ENCODE results near the gene LIPF.
"Not testable (repeated sequence)": the region's sequence is repeated elsewhere in the genome, so short reads cannot be mapped to it uniquely, and the experiment has no call there.

LIPF gene

DNA sequence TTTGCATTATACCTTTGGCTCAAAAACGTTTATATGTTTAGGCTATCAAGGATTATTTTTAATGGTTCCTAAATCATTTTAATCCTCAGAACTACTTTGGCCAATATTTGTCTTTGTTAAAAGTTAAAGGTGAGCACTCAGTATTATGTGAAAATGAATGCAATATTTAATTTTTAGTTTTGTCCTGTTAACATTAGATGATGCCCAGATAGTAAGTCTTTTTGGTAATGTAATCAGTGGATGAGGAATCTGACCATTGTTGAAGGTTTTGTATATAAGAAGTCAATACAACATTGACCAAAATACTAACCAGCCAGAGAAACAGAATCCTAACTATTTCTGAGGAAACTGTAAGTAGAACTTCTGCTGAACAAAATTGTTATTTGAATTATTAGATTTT, at the start of gene LIPF:
Gene LIPF (plus strand): TSS at position 301 of the 400 bp plus-strand sequence. CDS start 2,856 bp downstream, outside the sequence.
- no peak for DNase-seq

DNA sequence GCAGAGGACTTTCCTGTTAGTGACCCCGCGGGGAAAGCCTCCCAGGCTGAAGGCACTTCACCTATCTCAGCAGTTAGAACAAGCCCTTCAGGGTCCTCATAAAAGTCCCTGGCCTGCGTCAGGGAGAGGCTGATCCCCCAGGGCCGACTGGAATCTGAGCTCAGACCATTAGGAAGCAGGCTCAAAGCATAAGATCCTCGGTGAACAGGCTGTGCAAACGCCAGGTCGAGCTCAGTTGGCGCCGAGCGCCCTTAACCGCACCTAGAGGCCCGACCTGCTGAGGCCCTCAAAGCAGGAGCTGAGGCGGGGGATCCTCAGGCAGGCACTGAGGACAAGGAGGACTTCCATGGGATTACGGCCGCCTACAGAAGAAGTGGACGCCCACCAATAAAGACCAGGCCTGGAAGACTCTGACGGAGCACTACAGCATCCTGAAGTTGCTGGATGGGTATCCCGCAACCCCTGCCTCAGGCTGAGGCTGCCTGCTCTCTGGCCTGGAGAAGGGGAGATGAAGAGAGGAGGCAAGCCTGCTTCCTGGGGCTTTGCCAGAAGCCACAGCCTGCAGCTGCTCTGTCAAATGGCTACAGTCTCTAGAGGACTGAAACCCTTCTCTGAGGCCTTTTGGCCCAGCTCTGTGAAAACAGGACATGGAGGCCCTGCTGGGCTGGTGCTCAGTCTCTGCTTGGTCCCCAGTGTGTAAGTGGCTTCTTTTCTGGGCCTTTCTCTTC, 47.8 kb upstream of the LIPF start:
- DNase-seq = no peak

DNA sequence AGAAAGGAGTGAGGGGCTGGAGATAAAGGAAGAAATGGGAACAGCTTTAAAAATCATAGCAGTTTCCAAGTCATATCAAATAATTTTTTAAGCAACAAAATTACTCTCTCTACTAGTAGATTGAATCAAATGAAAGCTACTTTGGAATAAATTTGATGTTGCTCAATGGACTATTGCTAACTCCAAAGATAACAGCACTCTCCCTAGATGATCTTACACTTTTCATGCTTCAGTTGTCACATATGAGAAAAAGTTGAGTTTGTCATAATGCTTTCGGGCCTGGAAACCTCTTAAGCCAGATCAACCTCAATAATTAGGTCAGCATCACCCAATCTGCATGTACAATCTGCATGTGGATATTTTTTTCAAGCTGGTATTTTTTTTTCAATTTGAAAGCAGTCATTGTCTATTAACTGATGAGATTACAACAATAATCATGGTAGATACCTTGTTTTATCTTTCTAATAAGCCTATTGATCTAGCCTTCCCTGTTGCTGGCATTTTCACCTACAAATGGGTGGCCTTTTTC, 46.4 kb upstream of the LIPF start:
- no peak for DNase-seq

DNA sequence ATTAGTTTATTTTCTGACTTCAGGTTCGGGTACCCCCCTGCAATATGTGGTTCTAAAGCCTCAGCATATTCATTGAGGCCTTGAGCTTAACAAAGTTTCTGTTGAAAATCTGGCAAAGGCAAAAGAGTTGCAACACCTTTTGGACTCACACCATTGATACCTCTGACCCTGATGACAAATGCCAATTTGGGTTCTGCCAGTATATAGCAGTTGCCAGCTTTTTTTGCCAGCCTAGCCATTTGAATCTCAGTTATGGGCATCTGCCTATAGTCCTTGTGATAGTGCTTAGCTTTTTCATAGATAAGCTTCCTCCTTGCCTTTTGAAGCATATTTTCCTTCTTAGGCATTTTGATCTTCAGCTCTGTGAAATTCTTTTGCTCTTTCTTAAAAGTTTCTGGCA, 45.7 kb upstream of the LIPF start:
- DNase-seq = no peak

DNA sequence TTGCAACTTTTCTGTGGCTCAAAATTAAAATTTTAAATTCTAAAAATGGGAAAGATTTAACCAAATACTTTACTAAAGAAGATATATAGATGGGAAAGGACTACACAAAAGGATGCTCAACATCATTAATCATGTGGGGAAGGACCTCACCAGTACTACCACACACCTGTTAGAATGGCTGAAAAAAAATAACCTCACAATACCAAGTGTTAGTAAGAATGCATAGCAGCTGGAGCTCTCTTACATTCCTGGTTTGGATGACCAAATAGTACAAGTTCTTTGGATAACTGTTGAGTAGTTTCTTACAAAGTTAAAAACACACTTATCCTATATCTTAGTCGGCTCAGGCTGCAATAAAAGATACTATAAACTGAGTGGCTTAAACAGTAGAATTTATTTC, 43.8 kb upstream of the LIPF start:
- no peak for DNase-seq

GRCh38 chr10:88623835-88624234, 40.4 kb upstream of the LIPF start:
- no peak for DNase-seq

DNA sequence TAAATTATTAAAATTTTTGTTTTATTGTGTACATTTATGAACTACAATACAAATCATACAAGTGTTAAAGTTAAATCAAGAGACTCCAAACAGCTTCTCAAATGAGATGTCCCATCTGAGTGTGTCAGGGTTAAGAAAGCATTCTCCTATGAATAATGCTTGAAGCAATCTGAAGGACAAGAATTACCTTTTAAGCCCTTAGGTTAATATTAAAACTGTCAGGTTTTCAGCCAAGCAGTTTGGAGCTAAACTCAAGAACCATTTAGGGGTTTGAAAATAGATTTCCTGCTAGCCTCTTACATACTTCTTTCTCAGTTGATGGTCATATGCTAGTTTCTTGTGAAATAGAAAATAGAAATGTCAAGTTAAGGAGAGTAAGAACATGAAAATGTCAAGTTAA, 39.4 kb upstream of the LIPF start:
- no peak for DNase-seq

DNA sequence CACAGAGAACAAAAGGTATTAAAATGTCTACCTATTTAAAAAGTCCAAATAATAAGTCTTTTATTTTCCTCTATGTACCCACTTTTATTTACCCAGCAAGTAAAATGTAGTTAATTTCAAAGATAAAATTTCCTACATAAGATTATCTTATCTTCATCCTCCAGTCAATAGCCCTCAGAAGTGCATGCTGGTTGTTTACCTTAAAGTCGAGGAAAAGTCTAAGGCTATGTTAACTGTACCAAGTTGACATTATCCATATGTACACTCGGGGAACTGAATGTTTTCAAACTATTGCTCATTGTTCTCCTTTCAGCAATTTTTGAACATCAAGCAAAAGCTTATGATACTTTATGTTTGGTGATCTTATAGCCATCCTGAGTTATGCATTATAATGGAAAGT, 24.1 kb upstream of the LIPF start:
- DNase-seq = no peak

DNA sequence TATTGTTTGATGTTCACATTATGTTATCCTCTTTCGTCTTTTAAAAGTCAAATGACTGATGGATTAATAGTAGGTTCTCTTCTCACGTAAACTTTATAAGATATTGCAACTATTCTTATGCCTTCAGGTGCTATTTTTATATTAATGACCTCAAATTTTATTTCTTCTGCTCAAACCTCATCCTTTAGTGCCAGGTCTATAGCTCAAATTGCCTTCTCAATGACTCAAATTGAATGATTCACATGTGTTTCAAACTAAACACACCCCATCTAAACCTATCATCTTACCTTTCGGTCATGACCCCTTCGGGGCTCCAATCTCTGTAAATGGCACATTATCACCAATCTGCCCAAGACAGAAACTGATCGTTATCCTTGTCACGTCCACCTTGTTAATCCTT, 22.0 kb upstream of the LIPF start:
- DNase-seq = no peak

DNA sequence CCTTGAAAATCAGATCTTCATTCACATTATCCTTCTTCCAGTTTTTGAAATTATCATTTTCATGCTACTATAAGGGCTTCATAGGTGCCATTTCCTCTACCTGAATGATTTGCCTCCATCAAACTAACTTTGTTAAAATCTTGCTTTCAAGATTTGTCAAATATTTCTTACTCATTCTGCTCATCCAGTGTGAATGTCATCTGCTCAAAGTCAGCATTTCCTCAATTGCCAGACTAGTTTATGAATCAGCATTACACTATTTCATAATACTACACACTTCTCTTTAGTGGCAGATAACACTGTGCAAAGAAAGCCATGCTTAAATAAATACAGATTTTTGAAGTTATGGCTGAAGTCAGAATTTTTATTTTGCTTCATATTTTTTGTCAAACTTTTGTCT, 21.3 kb upstream of the LIPF start:
- DNase-seq = no peak

GRCh38 chr10:88647061-88647615, 17.1 kb upstream of the LIPF start:
- no peak for DNase-seq

GRCh38 chr10:88651101-88651551, 13.1 kb upstream of the LIPF start:
- no peak for DNase-seq

DNA sequence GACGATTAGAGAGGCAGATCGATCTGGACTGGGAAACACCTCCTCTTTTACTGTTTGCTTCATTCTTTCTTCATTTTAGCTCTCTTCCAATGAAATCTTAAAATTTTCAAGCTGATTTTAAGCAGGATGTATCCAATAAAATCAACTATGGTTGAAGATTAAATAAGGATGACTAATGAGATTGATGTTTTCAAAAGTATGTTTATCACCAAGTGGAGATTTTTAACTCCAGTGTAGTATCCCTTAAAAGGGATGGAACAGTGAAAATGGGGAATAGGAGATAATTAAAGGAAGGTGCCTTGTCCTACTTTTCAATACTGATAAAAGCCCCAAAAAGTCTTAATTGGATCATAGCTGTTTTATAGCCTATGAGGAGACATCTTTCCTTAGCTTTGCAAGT, 11.6 kb upstream of the LIPF start:
- DNase-seq = no peak

DNA sequence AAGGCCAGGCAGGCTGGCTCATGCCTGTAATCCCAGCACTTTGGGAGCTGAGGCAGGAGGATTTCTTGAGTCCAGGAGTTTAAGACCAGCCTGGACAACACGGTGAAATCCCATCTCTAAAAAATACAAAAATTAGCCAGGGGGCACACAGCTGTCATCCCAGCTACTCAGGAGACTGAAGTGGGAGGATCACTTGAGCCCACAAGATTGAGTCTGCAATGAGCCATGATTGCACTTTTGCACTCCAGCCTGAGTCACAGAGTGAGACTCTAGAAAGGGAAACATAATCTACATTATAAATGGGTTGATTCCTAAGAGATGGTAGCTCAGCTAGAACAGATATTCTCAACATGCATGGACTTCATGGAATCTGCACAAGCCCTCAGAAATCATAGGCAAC, 6.3 kb upstream of the LIPF start:
- DNase-seq = no peak

DNA sequence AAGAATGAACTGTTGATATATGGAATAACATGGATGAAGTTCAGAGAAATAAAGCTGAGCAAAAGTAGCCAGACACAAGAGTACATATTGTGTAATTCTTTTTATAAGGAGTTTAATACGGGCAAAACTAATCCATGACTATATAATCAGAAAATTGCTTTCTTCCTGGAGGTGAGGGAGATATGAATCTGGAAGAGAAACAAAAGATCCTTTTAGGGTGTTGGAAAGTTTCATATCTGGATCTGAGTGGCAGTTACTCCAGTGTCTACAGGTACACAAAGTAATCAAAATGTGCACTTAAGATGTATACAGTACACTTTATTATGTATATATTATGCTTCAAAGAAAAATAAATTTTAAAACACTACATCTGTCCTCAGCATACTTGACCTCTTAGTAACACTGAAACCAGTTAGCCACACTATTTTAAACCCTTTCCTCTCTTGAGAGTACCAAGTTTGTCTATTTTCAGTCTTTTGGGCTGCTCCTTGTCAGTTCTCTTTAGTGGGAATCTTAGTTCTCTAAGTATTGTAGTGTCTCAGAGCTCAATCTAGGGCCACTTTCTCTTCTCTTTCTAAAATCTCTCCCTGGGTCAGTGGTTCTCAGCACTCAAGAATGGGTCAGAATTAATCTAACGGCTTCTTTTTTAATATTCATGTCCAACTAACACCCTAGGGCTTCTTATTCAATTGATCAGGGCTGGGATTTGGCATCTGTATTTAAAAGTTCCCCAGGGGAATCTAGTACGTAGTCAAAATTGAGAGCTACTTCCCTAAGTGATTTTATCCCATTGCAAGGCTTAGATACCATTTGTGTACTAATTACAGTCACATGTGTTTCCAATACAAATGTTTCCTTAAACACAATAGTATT, 4.3 kb upstream of the LIPF start:
- no peak for DNase-seq

- DNase-seq = no peak
Measured at GRCh38 chr10:88660598-88660884, 3.7 kb upstream of the LIPF start.

DNA sequence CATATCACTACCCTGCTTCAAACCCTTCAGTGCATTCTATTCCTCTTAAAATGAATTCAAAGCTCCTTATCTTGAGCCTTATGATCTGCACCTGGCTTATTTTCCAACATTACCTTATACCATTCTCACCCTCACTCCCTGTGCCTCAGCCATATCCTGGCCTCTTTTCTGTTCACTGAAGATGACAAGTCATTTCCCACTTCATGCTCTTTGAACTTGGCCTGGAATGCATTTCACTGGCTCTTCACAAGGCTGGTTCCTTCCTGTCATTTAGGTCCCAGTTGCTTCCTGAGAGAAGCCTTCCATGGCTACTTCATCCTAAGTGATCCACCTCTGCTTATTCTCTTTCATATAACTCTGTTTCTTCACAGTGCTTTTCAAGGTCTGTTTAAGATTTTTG, 3.2 kb upstream of the LIPF start:
- no peak for DNase-seq

DNA sequence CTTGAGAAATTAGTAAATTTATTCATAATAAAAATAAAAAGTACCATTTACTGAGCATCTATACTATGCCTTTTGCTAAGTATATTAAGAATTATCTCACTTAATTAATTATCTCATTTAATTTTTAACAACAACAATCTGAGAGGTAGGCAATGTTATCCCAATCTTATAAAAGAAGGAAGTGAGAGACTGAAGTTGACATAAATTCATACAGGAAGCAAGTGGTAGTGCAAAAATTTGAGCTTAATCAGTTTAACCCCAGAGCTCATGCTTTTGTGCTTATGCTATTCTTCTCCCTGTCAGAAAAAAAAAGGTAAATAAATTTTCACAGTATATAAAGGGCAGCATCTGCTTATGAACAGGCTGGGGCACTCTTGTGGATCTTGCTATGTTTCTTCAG, 2.7 kb upstream of the LIPF start:
- no peak for DNase-seq

GRCh38 chr10:88663153-88663552, 1.1 kb upstream of the LIPF start:
- DNase-seq = not testable (repeated sequence)

DNA sequence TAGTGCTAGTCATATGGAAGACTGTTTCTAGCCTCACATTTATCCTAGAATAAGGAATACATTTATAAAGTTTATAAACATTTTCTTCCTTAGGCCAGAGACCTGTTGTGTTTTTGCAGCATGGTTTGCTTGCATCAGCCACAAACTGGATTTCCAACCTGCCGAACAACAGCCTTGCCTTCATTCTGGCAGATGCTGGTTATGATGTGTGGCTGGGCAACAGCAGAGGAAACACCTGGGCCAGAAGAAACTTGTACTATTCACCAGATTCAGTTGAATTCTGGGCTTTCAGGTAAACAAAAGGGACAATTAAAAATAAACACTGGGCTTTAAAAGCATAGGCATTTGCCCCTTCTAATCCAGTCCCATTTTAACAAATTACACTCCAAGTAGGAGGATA, 4.2 kb downstream of the LIPF start:
- no peak for DNase-seq

DNA sequence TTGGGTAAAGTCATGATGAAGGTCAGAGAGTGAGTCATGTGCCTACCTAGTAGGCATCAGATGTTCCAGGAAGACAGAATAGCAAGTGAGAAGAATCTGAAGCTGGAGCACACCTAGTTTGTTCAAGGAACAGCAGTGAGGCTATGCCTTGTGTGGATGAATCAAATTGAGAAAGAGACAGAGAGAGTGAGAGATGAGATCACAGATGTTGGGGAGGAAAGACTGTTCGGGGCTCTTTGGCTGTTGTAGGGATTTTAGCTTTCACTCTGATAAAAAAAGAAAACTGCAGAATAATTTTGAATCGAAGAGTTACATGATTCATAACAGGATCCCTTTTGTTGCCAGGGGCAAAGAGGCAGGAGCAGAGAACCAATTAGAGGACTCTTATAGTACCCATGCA, 6.3 kb downstream of the LIPF start:
- no peak for DNase-seq

DNA sequence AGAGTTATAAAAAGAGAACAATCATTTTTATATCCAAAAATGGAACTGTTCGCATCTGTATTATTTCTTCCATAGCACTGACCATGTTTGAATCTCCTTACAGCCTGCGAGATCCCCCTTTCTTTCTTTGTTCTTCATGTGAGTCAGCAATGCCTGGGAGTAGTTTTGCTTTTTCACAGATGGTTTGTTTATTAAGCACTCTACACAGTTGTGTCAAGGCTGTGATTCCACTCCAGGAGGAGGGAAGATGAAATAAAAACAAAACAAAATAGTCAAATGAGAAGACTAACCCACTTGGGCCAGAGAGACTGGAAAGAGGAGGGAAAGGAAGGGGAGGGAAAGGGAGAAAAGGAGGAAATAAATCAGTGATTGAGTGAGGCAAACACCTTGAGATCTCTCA, 7.8 kb downstream of the LIPF start:
- DNase-seq = no peak

DNA sequence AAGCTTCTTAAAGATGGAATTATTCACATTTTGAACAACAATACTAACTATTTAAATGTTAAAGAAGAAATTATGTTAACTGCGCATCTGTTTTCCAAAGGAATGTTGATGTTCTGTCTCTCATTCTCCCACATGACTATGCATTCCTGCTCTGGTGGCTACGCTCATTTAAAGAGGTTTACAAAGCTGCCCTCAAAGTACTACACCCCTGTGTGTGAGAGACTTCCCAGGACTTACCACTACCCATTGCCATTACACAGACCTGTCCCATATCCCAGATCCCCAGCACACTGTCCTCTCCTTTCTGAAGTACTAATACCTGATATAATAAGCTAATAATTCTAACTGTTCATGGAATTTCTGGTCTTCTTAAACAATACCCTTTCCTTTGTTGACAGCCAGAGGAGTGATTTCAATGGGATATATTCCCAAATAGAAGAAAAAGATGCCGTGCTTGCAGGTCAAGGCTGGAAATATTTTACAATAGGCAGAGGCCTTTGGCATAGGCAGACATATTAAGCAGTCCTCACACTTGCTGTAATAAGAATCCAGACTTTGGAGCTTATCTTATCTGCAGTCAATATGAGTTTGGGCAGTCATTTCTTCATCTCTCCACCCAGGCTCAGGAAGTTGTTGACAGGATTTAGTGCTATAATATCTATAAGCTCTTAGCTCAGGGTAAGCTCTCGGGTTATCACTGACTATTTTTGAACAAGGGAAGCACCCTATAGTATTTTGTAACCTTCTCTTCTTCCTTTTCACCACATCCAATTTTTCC, 12.2 kb downstream of the LIPF start:
- no peak for DNase-seq

Measured in GF-D8 (cell line).